Measurements from ENCODE around the gene APOM. TPM values are rescaled to one million over a fixed set of nuclear protein-coding genes. Genes with fewer than 3 reads are reported as not detected.

APOM gene
- total and polyA plus RNA-seq, 4 donors = 89.8 to 587 (median 173) TPM

- Histone ChIP-seq H3K4me1 (ENCODE audit: control insufficient read depth in 4 of 4, insufficient read depth in 4 of 4, low read length in 3 of 4) (peaks cover 7 to 19% (median 10%) of the 10 kb centered on the region in 4 donors), H3K9ac (ENCODE audit: low read depth in 1 of 2, low read length in 2 of 2) (peak overlapping the region; percentile 0 to 42)
- WGBS = under 1% methylated on average over 50 of the region's 50 CpGs
Observed at GRCh38 chr6:31619805-31620585, 35.7 kb upstream of the APOM start.

More at GRCh38 chr6:31619805-31620585, 35.7 kb upstream of the APOM start:
- Histone ChIP-seq H3K9me3 (ENCODE audit: control insufficient read depth in 4 of 4, low read length in 3 of 4) (no peaks in the 10 kb centered on the region), H3K36me3 (ENCODE audit: control insufficient read depth in 4 of 4, insufficient read depth in 3 of 4, low read depth in 1 of 4, low read length in 3 of 4) (peaks cover under 1 to 16% (median 12%) of the 10 kb centered on the region in 4 donors), H3K27me3 (ENCODE audit: control insufficient read depth in 4 of 4, insufficient read depth in 4 of 4, low read length in 3 of 4) (no peaks in the 10 kb centered on the region), H3K27ac (ENCODE audit: low read depth in 1 of 2, low read length in 2 of 2) (peak overlapping the region; percentile 93 to 96), H3K4me3 (ENCODE audit: low read depth in 1 of 3, low read length in 3 of 3) (peak overlapping the region; percentile 59 to 76 (median 71))
- peak; percentile 95 for DNase-seq (ENCODE audit: low spot score)
- TF ChIP-seq MAX (IDR thresholded peaks at IDR 0.05) = peak; percentile 85
- no peak for TF ChIP-seq CTCF (IDR thresholded peaks at IDR 0.05; ENCODE audit: low read depth, low read length, missing input control)
- peak; percentile 90 for TF ChIP-seq YY1 (IDR thresholded peaks at IDR 0.05)
- peak; percentile 1 to 26 for TF ChIP-seq HNF4A (conservative IDR thresholded peaks at IDR 0.05)
- peak; percentile 86 for TF ChIP-seq REST (IDR thresholded peaks at IDR 0.05)
- no peak for TF ChIP-seq RAD21 (IDR thresholded peaks at IDR 0.05)
- TF ChIP-seq EGR1 (IDR thresholded peaks at IDR 0.05; ENCODE audit: low read depth in 2 of 2) = peak; percentile 98 to 99
- TF ChIP-seq ZBTB33 (IDR thresholded peaks at IDR 0.05) = peak; percentile 90
- TF ChIP-seq GABPA (IDR thresholded peaks at IDR 0.05 in 1 of 2, conservative IDR thresholded peaks at IDR 0.05 in 1 of 2) = peak; percentile 14 to 69
- TF ChIP-seq FOXA2 (IDR thresholded peaks at IDR 0.05) = no peak
- peak; percentile 65 for TF ChIP-seq TAF1 (conservative IDR thresholded peaks at IDR 0.05)
- peak; percentile 43 for TF ChIP-seq NR2F2 (IDR thresholded peaks at IDR 0.05)
- TF ChIP-seq SP1 (IDR thresholded peaks at IDR 0.05) = peak; percentile 93
- TF ChIP-seq RXRA (IDR thresholded peaks at IDR 0.05) = peak; percentile 34 to 42
- TF ChIP-seq ATF3 (IDR thresholded peaks at IDR 0.05) = peak; percentile 22
- TF ChIP-seq JUND (IDR thresholded peaks at IDR 0.05) = peak in 1 of 2 donors; percentile 55
- TF ChIP-seq FOXA1 (IDR thresholded peaks at IDR 0.05) = no peak
- TF ChIP-seq HNF4G (IDR thresholded peaks at IDR 0.05) = no peak

All from liver (tissue), 9 donors.